CD4-positive, alpha-beta T cell treated with Interleukin-17A for 1 hour (primary cell): Measurements from ENCODE around the gene BST2.

Experiments used
- DNase-seq: peaks from one replicate; pipeline ENCODE4 v3.0.0-alpha.2; 2020

The BST2 gene

DNA sequence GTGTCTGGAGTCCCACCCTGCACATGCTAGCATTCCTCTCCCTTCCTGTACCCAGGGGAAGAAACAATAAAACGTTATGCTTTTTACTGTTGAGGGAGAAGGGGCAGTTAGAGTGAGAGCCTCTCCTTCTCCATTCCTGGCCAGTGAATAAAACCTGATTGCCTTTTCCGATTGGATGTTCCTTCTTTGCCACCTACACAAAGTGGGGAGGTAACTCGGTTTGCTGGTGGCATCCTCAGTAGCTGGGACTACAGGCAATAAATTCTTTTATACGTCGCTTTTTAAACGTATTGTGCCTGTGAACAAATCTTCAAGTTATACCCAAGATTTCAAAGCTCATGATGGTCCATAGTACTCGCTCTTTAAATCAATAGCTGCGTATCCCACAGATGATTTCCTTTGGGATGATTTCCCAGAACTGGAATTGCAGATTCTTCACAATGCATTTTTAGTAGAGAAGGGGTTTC, 13.8 kb upstream of the BST2 start:
- no peak for DNase-seq

DNA sequence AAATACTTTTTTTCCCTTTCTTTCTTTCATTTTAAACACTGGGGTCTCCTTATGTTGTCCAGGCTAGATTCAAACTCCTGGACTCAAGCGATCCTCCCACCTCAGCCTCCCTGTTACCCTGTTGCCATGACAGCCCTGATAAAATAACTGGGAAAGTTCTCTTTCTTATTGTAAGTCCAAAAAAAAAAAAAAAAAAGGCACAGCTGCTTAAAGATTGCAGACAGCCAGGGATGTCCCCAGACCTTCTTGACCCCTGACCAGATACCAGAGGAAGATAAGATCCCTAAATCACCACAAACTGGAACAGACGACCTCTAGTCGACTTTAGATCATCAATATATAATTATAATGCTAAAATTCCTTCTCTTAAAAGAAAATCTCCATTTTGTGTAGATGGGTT, 13.3 kb upstream of the BST2 start:
- DNase-seq = no peak

DNA sequence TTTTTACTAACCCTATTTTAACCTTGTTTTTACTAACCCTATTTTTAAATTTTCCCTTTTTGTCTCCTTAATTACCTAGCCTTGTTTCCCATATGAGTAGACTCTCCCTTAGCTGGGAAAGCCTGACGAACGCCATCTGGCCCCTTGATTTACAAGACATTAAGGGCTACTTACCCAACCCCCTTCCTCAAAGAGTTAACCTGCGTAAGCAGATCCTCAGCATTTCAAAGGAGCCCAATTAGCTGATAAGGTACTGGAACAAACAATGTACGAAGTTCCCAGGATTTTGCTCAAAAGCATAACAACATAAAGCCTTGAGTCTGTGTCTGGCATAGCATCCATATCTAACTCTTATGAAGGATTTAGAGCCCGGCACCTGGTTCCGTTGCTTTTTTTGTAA, 9.7 kb upstream of the BST2 start:
- no peak for DNase-seq

DNA sequence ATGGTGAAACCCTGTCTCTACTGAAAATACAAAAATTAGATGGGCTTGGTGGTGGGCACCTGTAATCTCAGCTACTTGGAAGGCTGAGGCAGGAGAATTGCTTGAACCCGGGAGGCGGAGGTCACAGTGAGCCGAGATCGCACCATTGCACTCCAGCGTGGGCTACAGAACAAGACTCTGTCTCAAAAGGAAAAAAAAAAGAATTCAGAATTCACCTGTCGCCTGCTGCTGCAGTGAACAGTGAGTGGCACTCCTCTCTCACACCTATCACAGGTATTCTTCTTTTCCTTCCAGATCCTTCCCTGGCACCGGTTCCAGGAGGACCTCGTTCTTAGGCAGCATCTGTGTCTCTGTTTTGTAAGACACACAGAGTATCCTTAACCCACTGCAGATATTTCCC, 8.7 kb upstream of the BST2 start:
- no peak for DNase-seq

DNA sequence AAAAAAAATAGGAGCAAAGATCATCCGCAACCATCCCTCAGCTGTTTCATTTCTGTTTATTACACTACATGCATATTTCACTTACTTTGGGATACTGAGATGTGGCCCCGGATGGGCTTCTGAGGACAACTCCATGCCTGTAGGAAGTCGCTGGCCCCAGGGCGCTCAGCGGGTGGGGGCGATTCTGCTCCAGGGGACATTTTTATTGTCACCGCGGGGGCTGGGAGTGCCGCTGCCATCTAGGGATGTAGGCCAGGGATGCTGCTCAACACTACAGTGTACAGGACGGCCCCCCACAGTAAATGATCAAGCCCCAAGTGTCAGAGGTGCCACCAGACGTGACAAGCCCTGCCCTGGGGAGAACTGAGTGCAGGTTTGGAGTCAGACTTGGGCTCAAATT, 6.4 kb upstream of the BST2 start:
- no peak for DNase-seq

DNA sequence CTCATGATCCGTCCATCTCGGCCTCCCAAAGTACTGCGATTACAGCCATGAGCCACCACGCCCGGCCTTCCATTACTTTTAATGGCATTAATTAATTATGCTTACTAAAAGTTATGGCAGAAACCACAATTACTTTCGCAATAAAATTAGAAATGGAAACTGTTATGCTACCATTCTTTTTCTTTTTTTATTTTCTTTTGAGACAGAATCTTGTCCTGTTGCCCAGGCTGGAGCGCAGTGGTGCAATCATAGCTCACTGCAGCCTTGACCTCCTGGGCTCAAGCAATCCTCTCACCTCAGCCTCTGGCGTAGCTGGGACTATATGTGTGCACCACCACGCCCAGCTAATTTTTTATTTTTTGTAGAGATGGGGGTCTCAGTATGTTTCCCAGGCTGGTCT, 4.6 kb upstream of the BST2 start:
- no peak for DNase-seq

DNA sequence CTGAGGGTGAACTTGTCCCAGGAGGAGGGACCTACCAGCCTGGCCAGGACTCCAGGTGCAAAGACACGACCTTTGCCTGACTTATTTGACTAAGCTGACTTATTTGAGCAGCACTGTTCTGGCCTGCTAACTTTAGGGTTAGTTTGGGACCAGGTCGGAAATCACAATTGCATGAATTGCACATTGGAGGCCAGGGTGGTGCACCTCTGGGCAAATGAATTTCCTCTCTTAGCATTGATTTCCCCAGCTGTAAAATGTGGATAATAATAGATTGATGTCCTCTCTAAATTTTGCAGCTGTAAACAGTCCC, 1.4 kb upstream of the BST2 start:
- DNase-seq = no peak

DNA sequence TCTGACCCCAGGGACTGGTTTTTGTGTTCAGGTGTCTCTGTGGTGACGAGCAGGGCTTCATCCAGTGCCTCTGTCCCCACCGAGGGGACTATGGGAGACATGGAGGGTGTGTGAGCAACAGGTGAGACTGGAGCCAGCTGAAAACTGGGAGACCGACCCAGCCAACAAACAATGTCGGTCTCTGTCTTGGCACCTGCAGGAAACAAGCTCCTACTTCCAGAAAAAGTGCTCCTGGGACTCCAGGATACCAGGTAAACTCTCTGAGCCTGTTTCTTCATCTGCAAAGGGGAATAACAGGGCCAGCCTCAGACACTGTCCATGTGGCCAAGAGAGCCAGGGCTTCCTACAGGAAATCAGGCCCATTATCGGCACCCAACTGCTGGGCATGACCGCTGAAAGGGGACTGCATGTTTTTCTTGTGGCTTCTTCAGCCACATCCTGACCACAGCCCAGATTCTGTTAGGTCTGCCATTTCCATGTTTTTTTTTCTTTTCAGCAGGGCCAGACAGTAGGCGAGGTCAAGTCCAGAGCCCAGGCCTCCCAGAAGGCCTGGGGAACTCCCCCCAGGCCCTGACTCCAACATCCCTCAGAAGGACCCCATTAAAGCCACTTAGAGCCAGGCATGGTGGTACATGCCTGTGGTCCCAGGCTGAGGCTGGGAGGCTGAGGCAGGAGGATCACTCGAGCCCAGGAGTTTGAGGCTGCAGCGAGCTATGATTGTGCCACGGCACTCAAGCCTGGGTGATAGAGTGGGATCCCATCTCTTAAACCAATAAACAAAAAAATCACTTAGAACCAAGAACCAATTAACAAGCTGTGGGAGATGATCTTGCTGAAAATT, 836 bp upstream of the BST2 start:
- DNase-seq = peak; percentile 32

DNA sequence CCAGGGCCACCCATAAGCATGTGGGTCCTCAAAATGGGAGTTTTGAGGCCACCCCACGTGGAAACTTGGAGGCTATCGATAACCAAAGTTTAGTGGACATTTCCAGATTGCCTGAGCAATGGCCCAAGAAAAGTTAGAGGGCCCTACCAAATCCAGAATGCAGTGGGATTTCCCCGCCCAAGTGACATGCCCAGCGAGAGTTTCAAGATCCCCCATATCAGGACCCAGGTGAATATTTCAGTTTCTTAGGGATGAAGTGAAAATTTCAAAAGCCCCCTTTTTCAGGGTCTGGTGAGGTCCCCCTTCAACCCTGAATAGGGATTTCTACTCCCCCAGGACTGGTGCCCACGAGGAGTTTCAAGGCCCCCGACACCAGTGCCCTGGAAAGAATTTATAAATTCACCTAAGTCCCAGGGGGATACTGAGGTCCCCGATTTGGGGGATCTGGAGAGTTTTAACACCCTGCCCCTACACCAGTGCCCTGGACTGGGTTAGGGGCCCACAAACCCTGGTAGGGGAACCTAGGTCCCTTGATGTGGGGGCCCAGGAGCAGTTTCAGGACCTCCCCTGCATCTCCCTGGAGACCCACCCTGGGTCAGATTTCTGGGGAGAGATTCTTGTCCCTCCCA, 695 bp downstream of the BST2 start:
- no peak for DNase-seq

DNA sequence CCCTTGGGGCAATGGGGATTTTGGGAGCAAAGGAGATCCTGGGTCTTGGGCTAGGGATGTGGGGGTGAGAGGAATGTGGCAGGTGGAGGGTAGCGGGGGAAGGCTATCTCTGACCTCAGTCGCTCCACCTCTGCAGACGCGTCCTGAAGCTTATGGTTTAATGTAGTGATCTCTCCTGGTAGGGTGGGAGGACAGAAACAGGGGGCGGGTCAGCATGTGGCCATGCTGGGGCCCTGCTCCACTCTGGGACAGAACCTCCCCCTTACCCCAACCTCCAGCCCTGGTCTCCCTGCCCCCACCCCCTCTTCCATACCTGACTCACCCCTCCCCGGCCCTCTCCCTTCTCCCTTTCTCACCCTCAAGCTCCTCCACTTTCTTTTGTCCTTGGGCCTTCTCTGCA, 1.4 kb downstream of the BST2 start:
- no peak for DNase-seq

DNA sequence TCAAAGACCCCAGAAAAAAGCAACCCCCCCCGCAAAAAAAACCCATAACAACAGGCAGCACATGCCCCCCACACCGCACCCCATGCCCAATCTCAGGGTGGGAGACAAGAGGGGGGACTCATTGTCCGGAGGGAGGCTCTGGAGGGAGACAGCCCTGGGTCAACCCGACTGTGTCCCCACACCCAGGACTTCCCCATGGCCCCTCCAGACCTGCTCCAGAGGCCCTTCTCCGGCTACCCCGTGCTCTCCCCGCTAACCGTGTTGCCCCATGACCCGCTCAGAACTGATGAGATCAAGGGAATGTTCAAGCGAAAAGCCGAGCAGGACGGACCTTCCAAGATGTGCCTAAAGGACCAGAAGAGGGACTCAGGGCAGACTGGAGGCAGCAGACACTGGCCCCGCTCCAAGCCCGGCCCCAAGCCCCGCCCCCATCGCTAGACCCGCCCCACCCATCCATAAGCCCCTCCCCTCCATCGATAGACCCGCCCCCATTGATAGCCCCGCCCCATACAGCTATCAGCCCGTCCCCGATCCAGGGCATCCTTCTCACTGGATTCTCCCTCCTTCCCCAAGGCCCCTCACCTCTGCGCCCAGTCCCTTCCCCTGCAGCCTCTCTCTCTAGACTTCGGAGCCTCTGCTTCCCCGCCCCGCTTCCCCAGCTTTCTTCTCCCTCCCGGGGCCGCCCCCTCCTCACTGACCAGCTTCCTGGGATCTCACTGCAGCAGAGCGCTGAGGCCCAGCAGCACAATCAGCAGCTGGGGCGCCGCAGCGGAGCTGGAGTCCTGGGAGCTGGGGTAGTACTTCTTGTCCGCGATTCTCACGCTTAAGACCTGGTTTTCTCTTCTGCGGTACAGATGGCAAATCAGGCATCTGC, 2.2 kb downstream of the BST2 start:
- peak; percentile 48 for DNase-seq

DNA sequence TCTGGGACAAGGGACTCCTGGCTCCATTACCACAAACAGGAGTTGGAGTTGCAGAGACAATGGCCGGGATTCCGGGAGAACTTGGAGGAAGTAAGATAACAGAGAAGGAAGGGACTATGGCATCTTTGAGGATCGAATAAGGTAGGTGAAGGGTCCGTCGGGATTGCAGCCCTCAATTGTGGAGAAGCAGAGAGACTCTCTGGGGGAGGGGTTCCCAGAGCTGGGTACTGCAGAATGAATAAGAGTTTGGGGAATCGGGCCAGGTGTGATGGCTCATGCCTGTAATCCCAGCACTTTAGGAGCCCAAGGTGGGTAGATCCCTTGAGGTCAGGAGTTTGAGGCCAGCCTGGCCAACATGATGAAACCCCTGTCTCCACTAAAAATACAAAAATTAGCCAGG, 3.8 kb downstream of the BST2 start:
- DNase-seq = no peak

DNA sequence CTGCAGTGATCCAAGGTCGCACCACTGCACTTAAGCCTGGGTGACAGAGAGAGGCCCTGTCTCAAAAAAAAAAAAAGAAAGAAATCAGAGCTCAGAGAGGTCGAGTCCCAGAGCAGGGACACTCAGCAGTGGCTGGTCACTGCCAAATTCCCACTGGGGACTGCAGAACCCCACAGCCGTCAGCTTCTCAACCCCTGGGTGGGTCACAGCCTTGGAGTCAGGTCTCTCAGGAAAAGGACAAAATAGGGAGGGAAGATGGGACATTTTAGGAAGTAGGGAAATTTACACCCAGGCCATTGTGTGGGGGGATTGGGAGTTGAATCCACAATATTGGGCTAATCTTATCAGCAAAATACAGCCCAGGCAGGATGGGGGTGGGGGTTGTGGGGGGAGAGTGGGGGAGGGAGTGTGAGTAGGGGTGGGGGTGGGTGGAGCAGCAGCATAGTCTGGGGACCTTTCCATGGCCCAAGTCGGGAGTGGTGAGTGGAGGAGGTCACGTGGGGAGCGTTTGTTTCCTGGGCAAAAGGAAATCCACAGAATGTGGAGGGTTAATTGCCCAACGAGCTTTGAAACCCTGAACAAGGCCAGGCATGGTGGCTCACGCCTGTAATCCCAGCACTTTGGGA, 6.4 kb downstream of the BST2 start:
- no peak for DNase-seq

DNA sequence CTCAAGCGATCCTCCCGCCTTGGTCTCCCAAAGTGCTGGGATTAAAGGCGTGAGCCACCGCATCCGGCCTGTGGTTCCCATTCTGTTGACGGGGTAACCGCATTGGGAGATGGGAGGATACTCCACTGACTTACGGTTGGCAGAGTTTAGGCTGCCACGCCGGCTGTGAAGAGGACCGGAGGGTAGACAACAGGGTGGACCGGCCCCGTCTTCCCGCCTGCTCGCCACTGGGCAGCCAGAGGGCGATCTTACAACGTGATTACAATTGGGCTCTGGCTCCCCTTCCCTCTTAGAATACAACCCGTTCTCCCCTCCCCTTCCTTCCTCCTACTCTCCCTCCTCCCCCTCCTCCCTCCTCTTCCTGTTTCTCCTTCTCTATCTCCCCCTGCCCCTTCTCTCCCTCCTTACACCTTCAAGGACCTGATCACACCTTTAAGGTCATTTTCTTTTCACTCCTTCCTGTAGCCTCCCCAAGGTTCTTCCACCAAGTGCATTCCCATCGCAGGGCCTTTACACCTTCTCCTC, 10.5 kb downstream of the BST2 start:
- DNase-seq = peak; percentile 77

DNA sequence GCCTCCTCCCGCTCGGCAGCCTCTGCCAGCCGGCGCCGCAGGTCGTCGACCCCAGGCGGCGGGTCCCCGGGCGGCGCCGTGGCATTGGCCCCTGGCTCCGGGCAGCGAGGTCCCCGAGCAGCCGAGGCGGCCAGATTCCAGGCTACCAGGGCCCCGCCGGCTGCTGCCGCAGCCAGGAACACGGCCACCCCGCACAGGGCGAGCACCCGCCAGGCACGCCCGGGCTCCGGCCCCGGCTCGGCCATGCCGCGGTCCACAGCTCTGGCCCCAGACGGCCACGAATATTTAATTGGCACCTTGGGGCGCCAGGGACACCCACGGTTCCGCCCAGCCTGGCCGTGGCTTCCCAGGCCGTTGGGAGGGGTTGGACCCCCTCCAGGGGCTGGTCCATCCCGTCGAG, 11.5 kb downstream of the BST2 start, which contains the start of gene CCDC194:
CCDC194 (minus strand) TSS at position 283 of the 400 bp plus-strand sequence; CDS start at position 245, 38 bp downstream.
- no peak for DNase-seq

DNA sequence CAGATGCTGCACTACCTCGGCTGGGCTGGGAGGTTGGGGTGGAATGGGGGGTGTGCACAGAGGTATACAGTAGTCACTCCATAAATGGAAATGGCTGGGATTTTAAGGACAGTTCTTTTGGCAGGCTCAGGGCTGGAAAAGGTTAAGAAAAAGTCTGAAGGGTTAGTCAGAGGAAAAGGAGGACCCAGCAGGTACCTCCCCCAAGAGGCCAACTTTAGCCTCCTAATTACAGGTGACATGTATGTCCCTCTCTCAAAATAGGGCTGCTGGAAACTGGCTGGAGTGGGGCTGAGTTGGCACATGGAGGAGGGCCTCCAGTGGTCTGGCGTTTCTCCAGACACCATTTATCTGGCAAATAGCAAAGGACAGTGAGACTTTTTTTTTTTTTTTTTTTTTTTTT, 12.4 kb downstream of the BST2 start:
- no peak for DNase-seq

DNA sequence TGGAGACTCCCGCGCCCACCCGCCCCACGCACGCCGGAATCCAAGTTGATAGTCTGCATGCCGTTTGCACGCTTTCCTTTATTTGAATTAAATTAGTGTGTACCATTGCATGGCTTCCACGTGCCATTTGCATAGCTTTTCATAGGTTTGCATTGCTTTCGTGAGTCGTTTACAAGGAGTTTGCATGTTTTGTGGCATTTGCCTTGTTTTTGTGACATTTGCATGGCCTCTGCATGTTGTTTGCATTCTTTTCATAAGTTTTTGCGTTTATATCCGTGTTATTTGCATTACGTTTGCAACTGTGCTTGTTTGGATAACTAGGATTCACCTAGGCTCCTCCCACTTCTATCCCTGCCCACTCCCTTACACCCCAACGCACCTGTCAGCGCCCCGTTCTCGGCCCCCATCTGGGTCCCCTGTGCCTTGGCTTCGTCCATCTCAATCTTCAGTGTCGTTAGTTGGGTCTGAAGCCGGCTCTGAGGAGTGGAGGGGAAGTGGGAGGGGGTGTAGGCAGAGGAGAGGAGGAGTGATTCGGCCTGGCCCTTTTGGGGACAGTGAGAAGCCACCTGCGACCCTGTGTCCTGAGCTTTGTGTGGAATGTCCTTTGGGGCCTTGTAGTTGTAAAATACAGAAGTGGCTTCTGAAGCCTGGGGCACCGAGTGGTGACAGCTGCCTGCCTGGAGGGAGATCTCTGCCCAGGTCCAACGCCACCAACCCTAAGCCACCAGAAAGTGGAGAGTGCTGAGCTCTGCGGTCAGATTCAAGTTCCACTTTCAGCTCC, 13.9 kb downstream of the BST2 start:
- no peak for DNase-seq

DNA sequence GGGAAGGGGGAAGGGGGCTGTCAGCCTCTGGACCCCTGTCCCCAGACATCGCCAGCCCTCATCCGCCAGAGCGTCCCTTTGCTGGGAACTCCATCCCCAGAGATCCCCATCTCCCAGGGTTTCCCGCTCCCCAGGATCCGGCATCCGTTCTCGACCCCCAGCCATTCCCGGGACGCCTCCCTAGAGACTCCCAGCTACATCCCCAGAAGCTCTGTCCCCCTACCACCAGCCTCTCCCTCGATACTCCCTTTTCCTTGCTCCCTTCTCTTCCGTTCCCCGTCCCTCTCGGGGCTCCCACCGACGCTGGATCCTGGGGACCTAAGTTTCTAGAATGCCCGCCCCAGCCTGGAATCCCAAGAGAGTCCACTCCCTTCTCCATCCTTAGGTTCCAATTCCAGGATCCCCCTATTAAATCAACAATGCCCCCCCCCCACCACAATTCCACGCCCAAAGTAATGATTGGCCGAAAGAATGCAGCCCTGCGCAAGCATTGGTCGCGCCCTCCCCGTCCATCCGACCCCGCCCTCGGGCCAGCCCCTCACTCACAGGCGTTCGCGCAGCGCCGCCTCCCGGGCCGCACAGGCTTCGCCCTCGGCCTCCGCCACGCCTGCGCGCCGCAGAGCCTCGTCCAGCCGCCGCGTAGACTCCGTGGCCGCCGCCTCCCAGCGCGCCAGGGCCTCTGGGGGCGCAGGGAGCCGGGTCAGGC, 14.6 kb downstream of the BST2 start:
- peak; percentile 86 for DNase-seq

DNA sequence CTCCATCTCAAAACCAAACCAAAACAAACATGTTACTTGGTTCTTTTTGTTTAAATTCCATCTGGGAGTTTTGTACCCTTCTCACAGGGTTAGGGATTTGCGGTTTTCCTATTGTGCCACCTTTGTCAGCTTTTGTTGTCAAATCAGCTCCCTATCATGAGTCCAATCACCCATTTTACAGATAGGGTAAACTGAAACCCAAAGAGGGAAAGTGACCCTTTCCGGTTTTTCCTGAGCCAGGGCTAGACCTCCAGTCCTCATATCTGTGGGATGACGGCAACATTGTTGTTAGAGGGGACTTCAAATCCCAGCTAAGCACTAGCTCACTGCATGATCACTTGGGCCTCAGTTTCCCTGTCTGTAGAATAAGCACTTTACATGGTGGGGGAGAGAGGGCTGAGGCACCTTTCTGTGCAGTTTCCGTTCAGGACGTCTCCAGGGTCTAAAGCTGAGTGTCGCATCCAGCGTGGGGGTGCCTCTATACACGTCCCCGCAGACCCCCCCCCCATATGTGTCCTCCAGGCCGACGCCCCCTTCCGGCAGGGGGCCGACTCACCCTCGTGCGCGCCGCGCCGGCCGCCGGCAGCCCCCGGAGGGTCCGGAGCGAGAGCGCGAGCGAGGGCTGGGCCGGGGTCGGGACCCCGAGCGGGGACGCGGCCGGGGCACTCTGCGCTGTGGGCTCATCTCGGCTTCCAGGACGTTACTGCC, 15.3 kb downstream of the BST2 start:
- DNase-seq = no peak

DNA sequence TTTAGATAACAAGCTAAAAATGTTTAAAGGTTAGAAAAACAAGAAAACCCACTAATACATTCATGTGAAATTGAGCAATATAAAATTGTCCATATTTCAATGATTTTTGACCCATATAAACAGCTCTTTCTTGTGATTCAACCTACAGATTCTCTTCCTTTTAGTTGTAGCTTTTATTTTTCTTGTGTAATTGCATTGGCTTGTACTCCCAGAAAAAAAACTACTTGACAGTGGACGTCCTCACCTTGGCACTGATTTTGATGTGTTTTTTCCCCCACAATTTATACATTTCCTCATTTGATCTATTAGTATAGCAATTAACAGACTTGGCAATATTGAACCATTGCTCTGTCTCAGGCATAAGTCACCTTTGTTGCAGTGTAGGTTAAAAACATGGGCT, 16.1 kb downstream of the BST2 start:
- no peak for DNase-seq
